Measurements from ENCODE around the gene ERVFRD-1. TPM values are rescaled to one million over a fixed set of nuclear protein-coding genes. Genes with fewer than 3 reads are reported as not detected.

Gene ERVFRD-1
- total RNA-seq, 2 experiments from 2014 or later: not detected

GRCh38 chr6:11143394-11144371, 32.2 kb upstream of the ERVFRD-1 start:
- Mint-ChIP-seq H3K27ac (no peak overlapping the region), H3K36me3 (ENCODE audit: low read depth) (no peaks in the 10 kb centered on the region), H3K4me3 (no peak overlapping the region), H3K27me3 (no peaks in the 10 kb centered on the region), H3K9me3 (no peaks in the 10 kb centered on the region), H3K4me1 (ENCODE audit: low read depth) (peaks cover 18% of the 10 kb centered on the region)
- intact Hi-C loops (cut with micrococcal nuclease): loop anchor here (1.0 to 5.0 kb wide), 3 partner anchors 224 to 429 kb away; no protein-coding TSS in a partner anchor
- DNase-seq: peak; percentile 26
- no peak for TF ChIP-seq CTCF (IDR thresholded peaks at IDR 0.05)
- no peak for ATAC-seq
- CTCF ChIA-PET: interaction anchor here (0.6 to 4.0 kb wide), 24 partner anchors 12 to 432 kb away, joined by 3 to 86 read pairs (median 3); no protein-coding TSS in a partner anchor
- POLR2A ChIA-PET: interaction anchor here (0.6 to 1.6 kb wide), 3 partner anchors 25 to 352 kb away, joined by 3 to 10 read pairs (median 4); no protein-coding TSS in a partner anchor

- H3K27me3 Mint-ChIP-seq: no peaks in the 10 kb centered on the region
- POLR2A ChIA-PET: no interaction called here
- no peaks in the 10 kb centered on the region for H3K36me3 Mint-ChIP-seq (ENCODE audit: low read depth)
- no peaks in the 10 kb centered on the region for H3K9me3 Mint-ChIP-seq
- no peak for TF ChIP-seq CTCF (IDR thresholded peaks at IDR 0.05)
- no peak for ATAC-seq
- H3K4me1 Mint-ChIP-seq (ENCODE audit: low read depth): peaks cover 20% of the 10 kb centered on the region
- DNase-seq: no peak
- CTCF ChIA-PET: interaction anchor here (0.7 to 4.0 kb wide), 7 partner anchors 13 to 354 kb away, joined by 3 to 86 read pairs (median 3); no protein-coding TSS in a partner anchor
- no peak overlapping the region for H3K4me3 Mint-ChIP-seq
- H3K27ac Mint-ChIP-seq: no peak overlapping the region
- intact Hi-C loops (cut with micrococcal nuclease): loop anchor here (5.0 kb wide), 2 partner anchors 225 to 430 kb away; no protein-coding TSS in a partner anchor
These were observed 30.9 kb upstream of the ERVFRD-1 start for GRCh38 chr6:11142296-11143027.

GRCh38 chr6:11141295-11141694, 29.8 kb upstream of the ERVFRD-1 start:
- TF ChIP-seq CTCF (IDR thresholded peaks at IDR 0.05): no peak
- CTCF ChIA-PET: no interaction called here
- Mint-ChIP-seq H3K9me3 (no peaks in the 10 kb centered on the region), H3K27me3 (no peaks in the 10 kb centered on the region), H3K36me3 (ENCODE audit: low read depth) (no peaks in the 10 kb centered on the region), H3K4me1 (ENCODE audit: low read depth) (peaks cover 20% of the 10 kb centered on the region), H3K27ac (no peak overlapping the region), H3K4me3 (no peak overlapping the region)
- no peak for DNase-seq
- POLR2A ChIA-PET: no interaction called here
- intact Hi-C loops (cut with micrococcal nuclease): loop anchor here (5.0 kb wide), 2 partner anchors 226 to 431 kb away; no protein-coding TSS in a partner anchor
- no peak for ATAC-seq

GRCh38 chr6:11140056-11140455, 28.5 kb upstream of the ERVFRD-1 start:
- Mint-ChIP-seq H3K27me3 (no peaks in the 10 kb centered on the region), H3K4me3 (no peak overlapping the region), H3K27ac (no peak overlapping the region), H3K4me1 (ENCODE audit: low read depth) (peaks cover 20% of the 10 kb centered on the region), H3K9me3 (no peaks in the 10 kb centered on the region), H3K36me3 (ENCODE audit: low read depth) (peaks cover 6% of the 10 kb centered on the region)
- intact Hi-C loops (cut with micrococcal nuclease): loop anchor here (5.0 kb wide), 2 partner anchors 227 to 432 kb away; no protein-coding TSS in a partner anchor
- ChIA-PET CTCF (no interaction called here), POLR2A (no interaction called here)
- DNase-seq (no peak), ATAC-seq (no peak)
- no peak for TF ChIP-seq CTCF (IDR thresholded peaks at IDR 0.05)

Measured in activated CD8-positive, alpha-beta T cell treated with anti-CD3 and anti-CD28 coated beads for 36 hours (primary cell).